Measurements from ENCODE around the gene DMD.

DNA sequence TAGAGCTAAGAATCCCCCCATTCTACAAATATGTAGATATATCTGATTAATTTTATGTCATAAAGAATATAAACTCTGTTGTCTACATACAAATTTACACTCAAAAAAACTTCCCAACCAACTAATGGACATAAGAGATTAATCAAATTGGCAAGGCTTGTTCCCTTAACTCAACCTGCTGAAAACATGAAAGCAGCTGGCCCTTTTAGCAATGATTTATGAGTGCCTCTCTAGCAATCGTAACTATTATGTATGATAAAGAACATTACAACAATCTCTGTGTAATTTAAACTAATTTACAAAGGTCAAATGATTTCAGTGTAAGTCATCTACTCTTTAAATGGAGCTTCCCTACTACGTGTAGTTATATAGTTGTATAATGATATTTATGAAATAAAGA, 2056.4 kb downstream of the DMD start:
- TF ChIP-seq, protein P1, sequence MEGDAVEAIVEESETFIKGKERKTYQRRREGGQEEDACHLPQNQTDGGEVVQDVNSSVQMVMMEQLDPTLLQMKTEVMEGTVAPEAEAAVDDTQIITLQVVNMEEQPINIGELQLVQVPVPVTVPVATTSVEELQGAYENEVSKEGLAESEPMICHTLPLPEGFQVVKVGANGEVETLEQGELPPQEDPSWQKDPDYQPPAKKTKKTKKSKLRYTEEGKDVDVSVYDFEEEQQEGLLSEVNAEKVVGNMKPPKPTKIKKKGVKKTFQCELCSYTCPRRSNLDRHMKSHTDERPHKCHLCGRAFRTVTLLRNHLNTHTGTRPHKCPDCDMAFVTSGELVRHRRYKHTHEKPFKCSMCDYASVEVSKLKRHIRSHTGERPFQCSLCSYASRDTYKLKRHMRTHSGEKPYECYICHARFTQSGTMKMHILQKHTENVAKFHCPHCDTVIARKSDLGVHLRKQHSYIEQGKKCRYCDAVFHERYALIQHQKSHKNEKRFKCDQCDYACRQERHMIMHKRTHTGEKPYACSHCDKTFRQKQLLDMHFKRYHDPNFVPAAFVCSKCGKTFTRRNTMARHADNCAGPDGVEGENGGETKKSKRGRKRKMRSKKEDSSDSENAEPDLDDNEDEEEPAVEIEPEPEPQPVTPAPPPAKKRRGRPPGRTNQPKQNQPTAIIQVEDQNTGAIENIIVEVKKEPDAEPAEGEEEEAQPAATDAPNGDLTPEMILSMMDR (IDR thresholded peaks at IDR 0.05; ENCODE audit: insufficient read depth, low read depth, low read length), result no peak
- no peak for TF ChIP-seq EZH2 (IDR thresholded peaks at IDR 0.05; ENCODE audit: insufficient read depth, low read length)

Data from astrocyte (in vitro differentiated cells and primary cell).